Bladder microvascular endothelial cell (primary cell): ENCODE measurements around the gene OR5T3. TPM values are rescaled to one million over a fixed set of nuclear protein-coding genes. Genes with fewer than 3 reads are reported as not detected.

Experiments
- total RNA-seq: library from RNA; depleted of rRNA; stranded (reverse); fragments of >200 nt; gene quantifications from 2 replicates; pipeline ENCODE4 v1.2.3, GENCODE V29; 2014

Gene OR5T3
- total RNA-seq, result not detected in 2 replicates

DNA sequence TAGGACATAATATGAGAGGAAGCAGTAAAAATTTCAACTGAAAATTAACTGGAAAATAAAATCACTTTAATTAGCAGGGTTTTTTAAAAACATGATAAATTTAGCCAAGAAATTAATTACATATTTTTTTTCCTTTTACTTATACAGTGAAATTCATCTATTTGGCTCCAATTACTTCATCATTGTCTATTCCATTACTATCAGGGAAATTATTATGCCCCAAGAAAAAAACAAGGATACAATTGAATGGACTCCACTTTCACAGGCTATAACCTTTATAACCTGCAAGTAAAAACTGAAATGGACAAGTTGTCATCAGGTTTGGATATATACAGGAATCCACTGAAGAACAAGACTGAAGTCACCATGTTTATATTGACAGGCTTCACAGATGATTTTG is at the start of gene OR5T3:
Gene OR5T3, plus strand, starts transcription at position 301 of the 400 bp plus-strand sequence. Its CDS starts 0 bp downstream, at position 301.

DNA sequence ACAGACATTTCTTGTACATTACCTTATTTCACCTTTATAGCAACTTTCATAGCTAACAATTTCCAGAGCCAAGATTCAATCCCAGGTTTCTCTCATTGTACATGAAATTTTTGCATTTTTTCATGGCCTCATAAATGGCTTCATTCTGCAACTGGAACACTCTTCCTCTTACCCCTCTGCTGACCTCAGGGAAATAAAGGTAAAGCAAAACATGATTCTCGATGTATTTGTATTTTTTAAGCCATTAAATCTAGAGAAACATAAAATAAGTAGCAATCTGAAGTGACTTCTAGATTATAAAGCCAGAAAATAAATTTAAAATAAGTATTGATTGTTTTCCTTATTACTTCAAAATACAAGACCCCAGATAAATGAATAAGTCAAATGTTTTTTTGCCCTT is 17.9 kb upstream of the OR5T3 start, which contains the start of gene OR5T2:
Gene OR5T2, minus strand, starts transcription at position 101 of the 400 bp plus-strand sequence. CDS start 1,193 bp downstream, outside the sequence.

DNA sequence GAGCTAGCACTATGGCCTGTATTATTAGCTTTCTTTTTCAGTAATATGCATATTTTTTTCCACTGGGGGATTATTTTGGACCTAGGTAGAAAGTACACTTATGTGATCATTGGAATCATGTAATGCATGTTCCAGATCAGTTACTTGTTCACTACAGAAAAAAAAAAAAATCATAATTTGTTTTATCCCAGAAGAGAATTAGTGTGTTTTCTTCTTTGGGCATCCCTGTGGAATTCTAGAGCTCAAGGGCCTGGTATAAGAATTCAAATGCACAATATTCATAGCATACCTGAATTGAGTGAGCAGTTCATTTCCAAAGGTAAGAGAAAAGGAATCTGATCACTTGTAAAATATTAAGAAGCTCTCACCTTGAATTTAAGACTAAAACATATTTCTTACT is 21.8 kb downstream of the OR5T3 start, which contains the start of gene OR5T1:
Gene OR5T1, plus strand, starts transcription at position 301 of the 400 bp plus-strand sequence. CDS start 1,485 bp downstream, outside the sequence.

DNA sequence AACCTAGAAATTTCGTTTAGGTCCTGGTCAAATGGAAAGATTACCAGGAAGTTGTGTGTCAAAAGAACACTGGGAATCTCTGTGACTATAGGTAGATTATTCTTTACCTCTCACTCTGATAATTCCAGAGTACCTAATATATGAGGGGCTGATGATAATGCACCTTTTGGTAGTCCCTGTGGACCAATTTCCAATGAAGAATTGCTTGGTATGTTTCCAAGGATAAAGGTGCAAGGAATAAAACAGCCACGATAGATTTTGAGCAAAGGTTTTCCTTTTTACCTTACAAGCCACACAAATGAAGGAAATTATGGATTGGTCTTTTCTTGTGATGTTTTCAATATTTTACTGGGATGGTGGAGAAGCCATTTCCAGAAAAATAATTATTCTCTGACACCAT is 40.1 kb downstream of the OR5T3 start, which contains the start of gene OR8H1:
Gene OR8H1, minus strand, starts transcription at position 101 of the 400 bp plus-strand sequence. CDS start 1,192 bp downstream, outside the sequence.

Other genes with a start within 250 kb of the OR5T3 start
- gene OR5AS1, start 224.6 kb upstream of the OR5T3 start, total RNA-seq, result not detected in 2 replicates
- not detected in 2 replicates for gene OR8I2, start 158.9 kb upstream of the OR5T3 start, total RNA-seq
- gene OR8H2, start 148.6 kb upstream of the OR5T3 start, total RNA-seq, result not detected in 2 replicates
- gene OR8H3, start 129.9 kb upstream of the OR5T3 start, total RNA-seq, result not detected in 2 replicates
- not detected in 2 replicates for gene OR8J3, start 112.1 kb upstream of the OR5T3 start, total RNA-seq
- not detected in 2 replicates for gene OR8K5, start 91.9 kb upstream of the OR5T3 start, total RNA-seq
- gene OR5J2, start 75.6 kb upstream of the OR5T3 start, total RNA-seq, result not detected in 2 replicates
- not detected in 2 replicates for gene OR5T2, start 18.0 kb upstream of the OR5T3 start, total RNA-seq
- gene OR5T1, start 21.9 kb downstream of the OR5T3 start, total RNA-seq, result not detected in 2 replicates
- not detected in 2 replicates for gene OR8H1, start 40.0 kb downstream of the OR5T3 start, total RNA-seq
- not detected in 2 replicates for gene OR8K3, start 62.9 kb downstream of the OR5T3 start, total RNA-seq
- gene OR8K1, start 93.8 kb downstream of the OR5T3 start, total RNA-seq, result not detected in 2 replicates
- not detected in 2 replicates for gene OR8J1, start 102.0 kb downstream of the OR5T3 start, total RNA-seq
- gene OR8U1, start 123.4 kb downstream of the OR5T3 start, total RNA-seq, result not detected in 2 replicates
- not detected in 2 replicates for gene OR5AL1, start 160.4 kb downstream of the OR5T3 start, total RNA-seq
- gene OR5M3, start 221.1 kb downstream of the OR5T3 start, total RNA-seq, result not detected in 2 replicates
- not detected in 2 replicates for gene OR5M8, start 239.1 kb downstream of the OR5T3 start, total RNA-seq